ENCODE measurements around the gene ADAM15.

The ADAM15 gene

DNA sequence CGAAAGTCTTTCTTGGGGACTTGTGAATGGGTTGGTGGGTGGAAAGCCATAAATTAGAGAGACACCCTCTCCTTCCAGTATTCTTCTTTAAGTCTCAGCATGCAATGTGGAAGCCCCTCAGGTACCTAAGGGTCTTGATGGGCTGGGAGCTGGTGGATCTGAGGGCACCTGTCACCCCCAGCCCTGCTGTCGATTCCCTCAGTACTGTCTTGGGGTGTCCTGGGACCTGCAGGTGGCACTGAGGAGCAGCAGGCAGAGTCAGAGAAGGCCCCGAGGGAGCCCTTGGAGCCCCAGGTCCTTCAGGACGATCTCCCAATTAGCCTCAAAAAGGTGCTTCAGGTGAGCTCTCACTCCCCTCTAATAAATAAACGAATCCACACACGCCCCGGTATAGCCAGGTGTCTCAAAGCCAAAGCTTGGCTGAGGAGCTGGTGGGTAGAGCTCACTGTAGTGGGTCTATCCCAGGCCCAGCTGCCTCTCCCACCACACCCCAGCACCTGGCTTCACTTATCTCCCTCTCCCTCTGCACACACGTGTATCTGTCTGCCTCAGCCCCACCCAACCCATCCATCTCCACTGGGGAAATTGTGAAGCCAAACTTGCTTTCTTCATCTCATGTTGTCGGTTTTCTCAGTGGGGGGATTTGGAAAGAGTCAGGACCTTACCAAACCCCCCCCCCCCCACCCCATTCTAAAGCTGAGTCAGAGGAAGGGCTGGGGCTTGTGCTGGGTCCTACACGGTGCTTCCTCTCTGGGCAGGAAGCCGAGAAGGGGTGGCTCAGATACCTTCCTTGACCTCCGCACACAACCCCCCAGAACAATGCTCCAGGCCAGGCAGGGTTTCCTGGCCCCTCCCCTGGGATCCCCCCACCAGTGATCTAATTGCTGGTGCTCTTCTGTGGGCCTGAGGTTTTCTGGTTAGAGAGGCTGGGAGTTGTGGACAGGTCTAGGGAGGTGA, 1.6 kb downstream of the ADAM15 start:
- no peak for DNase-seq (ENCODE audit: low read depth)

DNA sequence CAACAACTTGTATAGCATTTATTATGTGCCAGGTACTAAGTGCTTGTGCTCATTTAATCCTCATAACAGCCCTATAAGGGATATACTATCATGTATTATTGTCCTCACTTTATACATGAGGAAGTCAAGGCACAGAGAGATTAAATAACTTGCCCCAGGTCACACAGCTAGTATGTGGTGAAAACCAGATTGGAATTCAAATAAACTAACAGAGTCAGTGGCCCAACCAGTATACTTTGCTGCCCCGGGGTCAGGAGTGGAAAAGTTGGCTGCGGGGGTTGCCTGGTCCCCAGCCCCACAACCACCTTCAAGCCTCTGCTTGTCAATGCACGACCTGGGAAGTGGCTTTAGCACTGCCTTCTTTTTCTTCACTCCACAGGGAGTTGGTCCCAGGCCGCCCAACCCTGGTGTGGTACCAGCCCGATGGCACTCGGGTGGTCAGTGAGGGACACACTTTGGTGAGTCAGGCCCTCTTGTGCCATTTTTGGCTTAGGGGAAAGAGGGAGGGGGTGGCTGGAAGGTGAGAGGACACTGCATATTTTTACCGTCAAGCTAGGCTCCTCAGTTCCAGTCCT, 2.5 kb downstream of the ADAM15 start:
- no peak for DNase-seq (ENCODE audit: low read depth)

DNA sequence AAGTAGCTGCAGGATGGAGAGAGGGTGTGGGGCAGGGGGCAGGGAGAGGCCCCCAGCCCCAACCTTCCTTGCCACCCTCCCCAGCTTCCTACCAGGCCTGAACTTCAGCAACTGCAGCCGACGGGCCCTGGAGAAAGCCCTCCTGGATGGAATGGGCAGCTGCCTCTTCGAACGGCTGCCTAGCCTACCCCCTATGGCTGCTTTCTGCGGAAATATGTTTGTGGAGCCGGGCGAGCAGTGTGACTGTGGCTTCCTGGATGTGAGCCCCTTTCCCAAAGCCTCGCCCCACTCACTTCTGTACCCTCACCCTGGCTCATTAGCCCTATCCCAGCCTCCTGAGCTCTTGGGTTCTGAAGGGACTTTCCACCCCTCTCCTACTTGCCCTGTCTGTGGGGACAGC, 6.0 kb downstream of the ADAM15 start:
- DNase-seq (ENCODE audit: low read depth) = no peak

DNA sequence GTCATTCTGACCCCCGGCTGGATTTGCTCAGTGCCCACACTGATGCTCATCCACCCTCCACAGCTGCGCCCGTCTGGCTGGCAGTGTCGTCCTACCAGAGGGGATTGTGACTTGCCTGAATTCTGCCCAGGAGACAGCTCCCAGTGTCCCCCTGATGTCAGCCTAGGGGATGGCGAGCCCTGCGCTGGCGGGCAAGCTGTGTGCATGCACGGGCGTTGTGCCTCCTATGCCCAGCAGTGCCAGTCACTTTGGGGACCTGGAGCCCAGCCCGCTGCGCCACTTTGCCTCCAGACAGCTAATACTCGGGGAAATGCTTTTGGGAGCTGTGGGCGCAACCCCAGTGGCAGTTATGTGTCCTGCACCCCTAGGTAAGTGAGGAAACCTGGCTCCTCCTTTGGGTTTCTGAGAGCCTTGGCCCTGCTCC, 6.7 kb downstream of the ADAM15 start:
- DNase-seq (ENCODE audit: low read depth) = no peak

DNA sequence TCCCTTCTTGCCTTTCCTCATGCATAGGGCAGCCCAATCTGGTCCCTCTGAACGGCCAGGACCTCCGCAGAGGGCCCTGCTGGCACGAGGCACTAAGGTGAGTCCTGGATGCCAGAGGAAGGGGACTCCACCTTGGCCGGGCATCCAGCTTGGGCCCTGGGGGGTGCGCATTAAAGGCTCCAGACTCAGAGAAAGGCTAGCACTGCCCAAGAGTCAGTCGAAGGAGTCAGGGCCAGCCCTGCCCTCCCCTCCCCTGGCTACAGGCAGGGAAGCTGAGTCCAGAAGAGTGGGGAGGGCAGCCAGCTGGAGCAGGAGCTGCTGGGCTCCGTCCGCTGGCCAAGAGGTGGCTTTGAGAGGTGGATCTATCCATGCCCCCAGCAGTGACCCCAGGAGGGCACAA, 9.6 kb downstream of the ADAM15 start:
- no peak for DNase-seq (ENCODE audit: low read depth)

DNA sequence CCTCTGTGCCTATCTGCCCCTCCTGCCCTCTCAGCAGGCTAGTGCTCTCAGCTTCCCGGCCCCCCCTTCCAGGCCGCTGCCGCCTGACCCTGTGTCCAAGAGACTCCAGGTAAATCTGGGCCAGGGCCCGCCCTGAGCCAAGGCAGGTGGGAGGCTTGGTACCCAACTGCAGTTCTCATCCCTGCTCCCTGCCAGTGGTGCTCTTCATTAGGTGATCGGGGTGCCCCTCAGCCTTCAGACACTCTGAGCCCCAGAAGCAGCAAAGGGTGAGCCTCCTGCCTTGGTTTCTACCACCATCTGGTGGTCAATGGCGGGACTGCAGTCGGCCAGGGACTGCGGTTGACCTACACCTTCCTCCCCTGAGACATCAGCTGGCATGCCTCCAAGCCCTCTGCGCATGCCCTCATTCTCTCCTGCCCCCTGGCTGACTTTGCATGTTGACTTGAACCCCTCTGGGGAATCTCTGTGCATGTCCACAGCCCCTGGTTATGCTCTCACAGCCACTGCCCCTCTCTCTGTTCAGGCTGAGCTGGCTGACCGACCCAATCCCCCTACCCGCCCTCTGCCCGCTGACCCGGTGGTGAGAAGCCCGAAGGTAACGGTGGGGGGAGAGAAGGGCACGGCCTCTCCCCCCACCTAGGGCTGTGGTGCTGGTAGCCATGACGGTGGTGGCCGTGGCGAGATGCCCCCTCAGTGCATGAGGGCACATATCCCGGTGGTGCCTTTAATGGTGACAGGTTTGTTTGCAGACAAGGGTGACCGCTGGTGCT, 10.4 kb downstream of the ADAM15 start:
- DNase-seq (ENCODE audit: low read depth) = peak; percentile 97

DNA sequence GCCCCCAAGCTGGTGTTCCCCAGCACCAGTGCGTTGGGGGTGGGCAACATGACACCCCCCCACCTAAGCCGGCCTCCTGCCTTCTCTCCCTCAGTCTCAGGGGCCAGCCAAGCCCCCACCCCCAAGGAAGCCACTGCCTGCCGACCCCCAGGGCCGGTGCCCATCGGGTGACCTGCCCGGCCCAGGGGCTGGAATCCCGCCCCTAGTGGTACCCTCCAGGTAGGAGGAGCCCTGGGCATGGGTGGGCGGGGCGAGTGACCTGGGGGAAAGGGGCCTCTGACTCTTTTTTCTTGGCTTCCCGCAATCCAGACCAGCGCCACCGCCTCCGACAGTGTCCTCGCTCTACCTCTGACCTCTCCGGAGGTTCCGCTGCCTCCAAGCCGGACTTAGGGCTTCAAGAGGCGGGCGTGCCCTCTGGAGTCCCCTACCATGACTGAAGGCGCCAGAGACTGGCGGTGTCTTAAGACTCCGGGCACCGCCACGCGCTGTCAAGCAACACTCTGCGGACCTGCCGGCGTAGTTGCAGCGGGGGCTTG, 11.1 kb downstream of the ADAM15 start:
- no peak for DNase-seq (ENCODE audit: low read depth)

DNA sequence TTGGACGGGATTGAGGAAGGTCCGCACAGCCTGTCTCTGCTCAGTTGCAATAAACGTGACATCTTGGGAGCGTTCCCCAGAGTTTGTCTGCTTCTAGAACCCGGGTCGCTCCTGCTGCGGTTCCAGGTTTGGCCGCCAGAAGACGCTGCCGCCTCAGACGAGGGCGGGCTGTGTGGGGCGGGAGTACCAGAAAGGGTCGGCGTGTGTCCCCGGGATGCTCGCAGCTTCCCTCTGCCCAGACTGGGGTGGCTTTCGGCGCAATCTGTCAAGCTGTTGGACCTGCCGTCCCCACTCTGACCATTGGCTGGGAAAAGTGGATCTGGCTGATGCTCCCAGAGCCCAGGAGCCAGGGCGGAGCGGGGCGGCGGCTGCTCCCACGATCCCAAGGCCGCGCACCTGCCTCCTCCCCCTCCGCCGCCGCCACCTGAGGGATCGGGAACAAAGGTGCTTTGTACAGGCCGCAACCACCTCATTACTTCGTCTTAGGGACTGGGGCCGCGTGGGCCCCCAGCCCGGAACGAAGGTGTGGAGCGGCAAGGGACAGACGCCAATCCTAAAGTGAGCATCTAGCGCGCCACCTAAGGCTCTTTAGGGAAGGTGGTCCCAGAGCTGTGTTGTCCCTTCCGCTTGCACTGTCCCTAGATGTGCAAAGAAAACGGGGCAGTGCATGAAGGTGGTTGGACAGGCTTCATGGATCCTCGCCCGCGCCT, 11.7 kb downstream of the ADAM15 start:
- DNase-seq (ENCODE audit: low read depth) = peak; percentile 70

DNA sequence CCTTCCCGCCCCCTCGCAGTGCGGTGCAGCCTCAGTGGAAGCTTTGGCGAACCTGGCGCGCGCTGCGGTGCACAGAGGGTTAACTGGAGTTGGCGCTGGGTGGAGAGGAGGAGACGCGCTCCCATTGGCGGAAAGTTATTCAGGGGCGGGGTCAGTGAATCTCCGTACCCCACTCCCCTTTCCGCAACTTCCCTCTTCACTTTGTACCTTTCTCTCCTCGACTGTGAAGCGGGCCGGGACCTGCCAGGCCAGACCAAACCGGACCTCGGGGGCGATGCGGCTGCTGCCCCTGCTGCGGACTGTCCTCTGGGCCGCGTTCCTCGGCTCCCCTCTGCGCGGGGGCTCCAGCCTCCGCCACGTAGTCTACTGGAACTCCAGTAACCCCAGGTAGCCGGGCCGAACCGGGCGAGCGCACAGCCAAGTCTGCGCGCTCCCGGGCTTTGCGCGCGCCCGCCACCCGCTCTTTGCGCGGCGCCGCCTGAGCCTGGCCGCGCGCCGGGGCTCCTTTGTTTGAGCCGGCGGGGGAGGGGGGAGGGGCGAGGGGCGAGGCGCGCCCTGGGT, 12.5 kb downstream of the ADAM15 start, which contains the start of gene EFNA4:
Gene EFNA4 (plus strand): TSS at position 191 of the 561 bp plus-strand sequence. CDS start 84 bp downstream, at position 275.
- peak; percentile 76 for DNase-seq (ENCODE audit: low read depth)

DNA sequence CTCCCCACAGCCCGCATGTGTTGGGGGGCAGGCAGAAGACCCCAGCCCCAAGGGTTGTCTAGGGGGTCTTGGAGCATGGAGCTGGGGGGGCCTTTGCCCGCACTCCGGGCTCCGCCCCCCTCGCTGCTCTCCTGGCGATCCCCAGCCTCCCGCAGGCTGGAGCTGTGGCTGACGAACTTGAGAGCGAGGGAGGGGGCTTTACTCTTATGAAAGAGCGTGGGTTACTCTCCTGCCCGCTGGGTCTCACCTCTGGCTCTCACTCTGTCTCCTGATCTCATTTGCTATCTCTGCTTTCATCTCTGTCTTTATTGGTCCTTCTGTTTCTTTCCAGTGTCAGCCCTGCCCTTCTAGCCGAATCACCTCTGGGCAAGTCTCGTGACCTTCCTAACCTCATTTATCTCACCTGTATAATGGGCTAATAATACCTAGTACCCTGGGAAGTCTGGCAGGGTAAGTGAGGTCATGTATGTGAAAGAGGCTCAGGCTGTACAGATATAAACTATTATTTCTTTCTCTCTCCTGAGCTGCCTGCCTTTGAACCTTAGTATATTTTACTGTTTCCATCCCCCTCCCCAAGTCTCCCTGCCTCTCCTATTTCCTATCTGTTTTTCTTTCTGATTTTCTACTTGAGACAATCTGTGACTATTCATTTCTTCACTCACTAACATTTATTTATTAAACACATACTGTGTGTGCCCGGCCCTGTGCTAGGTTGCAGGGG, 13.2 kb downstream of the ADAM15 start:
- DNase-seq (ENCODE audit: low read depth) = no peak

DNA sequence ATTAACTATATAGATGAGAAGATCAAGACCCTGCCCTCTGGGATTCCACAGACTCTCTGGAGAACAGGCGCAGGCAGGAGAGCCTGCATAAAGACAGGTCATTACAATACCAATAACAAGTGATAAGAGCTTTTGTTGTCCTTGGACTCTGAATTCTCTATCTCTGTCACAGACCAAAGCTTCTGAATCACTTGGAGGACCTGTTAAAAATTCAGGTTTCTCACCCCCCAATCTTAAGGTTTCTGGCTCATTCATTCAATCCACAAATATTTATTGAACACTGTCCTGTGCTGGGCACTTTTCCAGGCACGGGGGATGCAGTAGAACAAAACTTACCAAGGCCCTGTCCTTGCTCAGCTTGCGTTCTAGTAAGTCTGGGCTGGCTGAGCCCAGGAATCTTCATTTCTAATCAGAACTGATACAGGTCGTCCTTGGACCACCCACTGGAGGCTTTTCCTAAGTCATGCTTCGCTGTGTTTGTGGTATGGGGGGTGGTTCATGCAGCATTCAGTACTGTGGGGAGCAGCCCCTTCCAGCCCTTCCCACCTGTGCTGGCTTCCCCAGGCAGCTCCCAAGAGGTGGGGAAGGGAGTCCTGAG, 13.8 kb downstream of the ADAM15 start:
- DNase-seq (ENCODE audit: low read depth) = no peak

DNA sequence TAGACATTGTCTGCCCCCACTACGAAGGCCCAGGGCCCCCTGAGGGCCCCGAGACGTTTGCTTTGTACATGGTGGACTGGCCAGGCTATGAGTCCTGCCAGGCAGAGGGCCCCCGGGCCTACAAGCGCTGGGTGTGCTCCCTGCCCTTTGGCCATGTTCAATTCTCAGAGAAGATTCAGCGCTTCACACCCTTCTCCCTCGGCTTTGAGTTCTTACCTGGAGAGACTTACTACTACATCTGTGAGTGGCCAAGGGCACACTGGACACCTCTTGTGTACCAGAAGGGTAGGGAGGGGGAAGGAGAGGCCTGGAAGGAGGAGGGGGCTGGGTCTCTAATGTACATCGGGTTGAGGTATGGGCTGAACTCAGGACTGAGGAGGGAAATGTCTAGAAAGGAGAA, 15.7 kb downstream of the ADAM15 start:
- no peak for DNase-seq (ENCODE audit: low read depth)

DNA sequence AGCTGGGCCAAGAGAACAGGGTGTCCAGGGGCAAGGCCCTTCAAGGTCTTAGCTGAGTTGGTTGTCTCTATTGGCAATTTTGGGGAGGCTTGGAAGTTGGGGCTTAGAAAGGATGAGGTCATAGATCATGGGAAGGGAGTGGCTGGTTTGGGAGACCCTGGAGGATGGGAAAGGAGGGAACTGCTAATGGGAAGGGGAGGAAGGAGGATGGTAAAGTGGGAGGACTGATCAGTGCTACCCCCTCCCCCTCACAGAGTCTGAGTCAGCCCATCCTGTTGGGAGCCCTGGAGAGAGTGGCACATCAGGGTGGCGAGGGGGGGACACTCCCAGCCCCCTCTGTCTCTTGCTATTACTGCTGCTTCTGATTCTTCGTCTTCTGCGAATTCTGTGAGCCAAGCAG, 17.5 kb downstream of the ADAM15 start:
- no peak for DNase-seq (ENCODE audit: low read depth)

DNA sequence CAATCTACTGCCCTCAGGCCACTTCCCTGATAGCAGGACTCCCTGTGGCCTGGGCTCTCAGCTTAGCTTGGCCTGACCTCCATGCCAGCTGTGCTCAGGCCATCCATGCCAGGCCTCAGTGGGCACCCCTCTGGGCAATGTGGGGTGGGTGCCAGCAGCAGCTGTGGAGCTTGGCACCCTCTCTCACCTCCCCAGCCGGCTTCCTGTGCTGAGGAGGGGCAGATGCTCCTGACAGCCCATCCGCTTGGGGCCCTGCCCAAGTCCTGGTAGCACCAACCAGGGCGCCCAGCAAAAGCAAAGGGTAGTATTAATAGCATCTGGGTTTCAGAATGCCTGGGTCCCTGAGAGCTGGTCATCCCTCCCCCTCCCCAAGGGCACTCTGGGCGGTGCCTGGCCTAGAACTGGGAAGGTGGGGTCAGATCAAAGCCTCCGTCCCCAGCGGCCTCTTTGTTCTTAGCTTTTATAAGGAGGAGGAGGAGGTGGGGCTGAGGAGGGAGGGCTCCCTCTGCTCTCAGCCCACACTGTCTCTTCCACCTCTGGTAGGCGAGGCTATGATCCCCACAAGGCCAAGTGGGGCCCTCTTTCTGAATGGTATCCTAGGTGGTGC, 18.5 kb downstream of the ADAM15 start:
- DNase-seq (ENCODE audit: low read depth) = no peak

DNA sequence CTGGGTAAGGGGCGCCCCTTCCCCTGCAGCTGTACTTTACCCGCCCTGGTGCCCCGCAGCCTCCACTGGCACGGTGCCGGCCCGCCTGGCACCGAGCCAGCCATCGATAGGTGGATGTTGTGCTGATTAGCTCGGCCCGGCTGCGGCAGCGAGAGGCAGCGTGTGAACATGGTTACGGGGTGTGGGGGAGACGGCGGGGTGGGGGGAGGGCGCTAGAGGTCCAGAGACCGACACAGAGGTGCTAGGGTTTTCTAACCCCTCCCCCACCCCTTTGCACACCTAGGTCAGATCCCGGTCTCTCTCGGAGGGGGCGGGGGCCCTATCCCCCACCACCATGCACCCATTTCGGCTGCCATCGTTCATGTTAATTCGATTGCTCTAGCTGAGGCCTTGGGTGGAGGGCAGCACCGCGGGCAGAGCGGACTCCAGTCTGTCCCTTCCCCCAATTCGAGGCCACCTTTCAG, 19.1 kb downstream of the ADAM15 start:
- no peak for DNase-seq (ENCODE audit: low read depth)

DNA sequence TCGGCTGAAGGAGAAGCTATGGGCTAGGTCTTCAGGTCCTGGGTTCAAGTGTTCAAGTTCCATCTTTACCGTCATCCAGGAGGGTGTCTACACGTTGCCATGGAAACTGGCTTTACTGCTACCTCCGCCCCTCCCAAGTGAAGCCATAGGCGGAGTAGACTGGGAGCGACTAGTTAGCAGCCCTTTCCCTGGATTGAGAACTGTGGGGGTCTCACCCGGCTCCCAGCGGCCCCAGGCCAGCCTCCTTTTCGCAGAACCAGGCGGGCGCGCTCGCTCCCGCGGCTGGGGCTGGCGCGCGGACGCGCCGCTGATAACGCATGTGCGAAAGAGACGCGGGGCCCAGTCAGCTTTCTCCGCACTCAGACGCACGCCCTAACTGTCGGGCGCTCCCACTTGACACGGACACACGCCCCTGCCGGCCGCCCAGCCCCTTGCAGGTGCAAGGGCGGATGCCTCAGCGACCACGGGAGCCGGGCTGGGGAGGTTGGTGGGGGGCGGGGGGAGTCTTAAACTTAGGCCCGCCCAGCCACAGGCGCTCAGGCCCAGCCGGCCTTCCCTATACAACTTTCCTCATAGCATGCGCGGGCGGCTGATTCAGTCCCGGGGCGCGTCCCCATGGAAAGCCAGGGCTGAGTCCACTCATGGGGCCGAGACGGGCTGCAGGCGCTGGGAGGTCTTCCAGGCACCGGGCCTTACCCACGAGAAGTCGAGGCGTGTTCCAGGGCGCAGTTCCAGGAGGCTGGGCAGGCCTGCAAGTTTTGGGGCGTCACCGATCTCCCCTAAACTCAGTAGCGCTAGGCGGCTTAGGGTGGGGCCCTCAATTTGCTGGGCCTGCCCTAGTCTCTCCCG, 19.8 kb downstream of the ADAM15 start:
- peak; percentile 67 for DNase-seq (ENCODE audit: low read depth)

DNA sequence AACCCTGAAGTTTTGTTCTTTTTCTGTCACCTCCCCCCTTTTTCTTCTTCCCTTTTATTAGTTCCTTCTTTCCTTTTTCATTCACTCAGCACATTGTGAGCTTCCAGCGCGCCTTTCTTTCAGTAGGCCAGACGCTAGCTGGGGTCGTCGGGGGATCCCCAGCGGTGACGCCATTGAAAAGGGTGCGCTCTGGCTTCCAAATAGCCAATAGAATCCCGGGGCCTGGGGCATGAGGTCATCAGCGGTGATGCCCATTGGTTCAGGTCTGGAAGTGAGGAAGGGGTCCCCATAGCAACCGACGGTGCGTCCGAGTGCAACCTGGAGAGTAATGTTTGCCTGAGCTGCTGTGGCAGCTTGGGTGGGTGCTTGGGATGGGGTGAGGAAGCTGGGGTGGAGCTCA, 20.6 kb downstream of the ADAM15 start:
- no peak for DNase-seq (ENCODE audit: low read depth)

DNA sequence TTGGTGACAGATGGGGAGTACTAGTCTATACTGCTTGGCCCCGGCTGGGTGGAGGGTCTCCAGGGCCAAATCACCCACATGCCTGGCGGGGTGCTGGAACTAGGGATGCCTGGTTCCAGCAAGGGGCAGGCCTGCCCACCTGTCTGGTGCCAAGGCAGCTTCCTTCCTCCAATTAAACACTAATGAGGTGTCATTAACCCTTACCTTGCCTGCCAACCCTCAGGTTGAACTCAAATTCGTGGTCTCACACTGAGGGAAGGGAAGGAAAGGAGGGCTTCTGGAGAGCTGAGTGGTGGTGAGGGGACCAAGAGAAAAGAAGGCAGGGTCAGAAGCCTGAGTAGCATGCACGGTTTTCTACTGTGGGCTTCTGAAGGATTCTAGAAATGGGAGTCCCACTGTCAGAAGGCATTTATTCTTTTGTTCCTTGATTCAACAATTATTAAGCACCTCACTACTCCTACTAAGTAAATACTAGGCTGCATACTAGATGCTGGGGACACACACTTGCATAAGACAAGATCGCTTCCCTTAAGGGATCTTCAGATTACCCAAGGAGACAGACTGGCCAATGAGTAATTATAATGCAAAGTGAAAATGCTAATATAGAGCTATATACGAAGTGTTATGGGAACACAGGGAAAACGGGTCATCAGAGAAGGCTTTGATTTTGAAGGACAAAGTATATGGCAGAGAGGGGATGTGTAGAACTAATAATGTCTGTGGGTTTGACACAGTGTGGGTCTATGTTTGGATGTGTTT, 21.6 kb downstream of the ADAM15 start:
- no peak for DNase-seq (ENCODE audit: low read depth)
